Measurements from ENCODE around the gene NOTUM. TPM values are rescaled to one million over a fixed set of nuclear protein-coding genes. Genes with fewer than 3 reads are reported as not detected.

The NOTUM gene
- not detected in 2 replicates for total RNA-seq

DNA sequence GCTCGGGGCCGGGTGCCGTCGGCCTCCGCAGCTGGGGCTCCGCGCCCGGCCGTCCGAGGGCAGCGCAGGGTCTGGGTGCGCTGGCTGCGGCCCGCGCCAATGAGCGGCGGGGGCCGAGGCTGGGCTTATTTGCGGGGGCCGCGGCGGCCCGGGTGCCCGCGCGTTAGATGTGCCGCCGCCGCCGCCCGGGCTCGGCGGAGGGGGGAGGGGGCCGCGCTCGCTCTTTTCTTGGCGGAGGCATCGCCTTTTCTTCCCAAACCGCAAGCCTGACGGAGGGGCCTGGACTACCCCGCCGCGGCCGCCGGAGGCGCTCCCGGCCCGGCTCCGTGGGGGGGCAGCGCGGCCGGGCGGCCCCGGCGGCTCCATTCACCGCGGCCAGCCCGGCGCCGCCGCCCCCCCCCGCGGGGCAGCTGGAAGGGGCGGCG, at the start of gene NOTUM:
NOTUM (minus strand) TSS at position 101 of the 425 bp plus-strand sequence. CDS start 278 bp downstream, outside the sequence.

DNA sequence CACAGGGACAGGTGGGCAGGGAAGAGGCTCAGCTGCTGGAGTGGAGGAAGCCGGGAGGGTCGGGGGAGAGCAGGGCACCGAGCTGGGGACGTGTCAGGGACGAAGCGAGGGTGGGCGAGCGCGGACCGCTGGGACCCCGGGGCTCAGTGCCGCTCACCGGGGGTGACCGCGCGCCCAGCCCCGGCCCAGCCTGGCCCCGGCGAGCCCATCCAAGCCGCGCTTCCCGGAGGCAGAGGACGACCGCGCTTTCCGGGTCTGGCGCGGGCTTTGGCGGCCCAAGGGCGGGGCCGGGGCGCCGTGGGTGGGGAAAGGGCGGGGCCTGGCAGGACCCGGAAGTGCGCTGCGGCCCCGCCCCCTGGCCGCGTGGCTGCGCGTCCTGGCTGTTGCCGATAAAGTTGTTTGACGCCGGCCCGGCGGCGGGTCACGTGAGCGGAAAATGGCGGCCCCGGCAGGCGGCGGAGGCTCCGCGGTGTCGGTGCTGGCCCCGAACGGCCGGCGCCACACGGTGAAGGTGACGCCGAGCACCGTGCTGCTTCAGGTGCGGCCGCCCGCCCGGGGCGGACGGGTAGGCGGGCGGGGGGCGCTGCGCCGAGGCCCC, 16.3 kb upstream of the NOTUM start, which contains the start of gene ASPSCR1:
ASPSCR1 (plus strand) TSS at position 419 of the 598 bp plus-strand sequence; CDS start at position 437, 18 bp downstream.

DNA sequence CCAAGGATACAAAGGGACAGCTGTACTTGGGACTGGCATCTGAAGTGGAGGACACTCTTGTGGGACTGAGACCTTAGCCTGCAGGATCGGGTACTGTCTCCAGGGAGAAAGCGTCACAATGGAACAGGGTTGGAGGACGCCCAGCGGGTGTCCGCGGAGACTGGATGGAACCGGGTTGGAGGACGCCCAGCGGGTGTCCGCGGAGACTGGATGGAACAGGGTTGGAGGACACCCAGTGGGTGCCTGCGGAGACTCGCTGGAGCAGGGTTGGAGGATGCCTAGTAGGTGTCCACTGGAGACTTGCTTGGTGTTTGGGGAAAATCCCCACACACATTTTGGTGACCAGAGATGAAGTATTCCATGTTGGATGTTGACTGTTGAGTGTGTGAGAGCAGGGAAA, 13.8 kb downstream of the NOTUM start, which contains the start of gene MYADML2:
MYADML2 (minus strand) TSS at position 45 of the 400 bp plus-strand sequence. CDS start 5,492 bp downstream, outside the sequence.

DNA sequence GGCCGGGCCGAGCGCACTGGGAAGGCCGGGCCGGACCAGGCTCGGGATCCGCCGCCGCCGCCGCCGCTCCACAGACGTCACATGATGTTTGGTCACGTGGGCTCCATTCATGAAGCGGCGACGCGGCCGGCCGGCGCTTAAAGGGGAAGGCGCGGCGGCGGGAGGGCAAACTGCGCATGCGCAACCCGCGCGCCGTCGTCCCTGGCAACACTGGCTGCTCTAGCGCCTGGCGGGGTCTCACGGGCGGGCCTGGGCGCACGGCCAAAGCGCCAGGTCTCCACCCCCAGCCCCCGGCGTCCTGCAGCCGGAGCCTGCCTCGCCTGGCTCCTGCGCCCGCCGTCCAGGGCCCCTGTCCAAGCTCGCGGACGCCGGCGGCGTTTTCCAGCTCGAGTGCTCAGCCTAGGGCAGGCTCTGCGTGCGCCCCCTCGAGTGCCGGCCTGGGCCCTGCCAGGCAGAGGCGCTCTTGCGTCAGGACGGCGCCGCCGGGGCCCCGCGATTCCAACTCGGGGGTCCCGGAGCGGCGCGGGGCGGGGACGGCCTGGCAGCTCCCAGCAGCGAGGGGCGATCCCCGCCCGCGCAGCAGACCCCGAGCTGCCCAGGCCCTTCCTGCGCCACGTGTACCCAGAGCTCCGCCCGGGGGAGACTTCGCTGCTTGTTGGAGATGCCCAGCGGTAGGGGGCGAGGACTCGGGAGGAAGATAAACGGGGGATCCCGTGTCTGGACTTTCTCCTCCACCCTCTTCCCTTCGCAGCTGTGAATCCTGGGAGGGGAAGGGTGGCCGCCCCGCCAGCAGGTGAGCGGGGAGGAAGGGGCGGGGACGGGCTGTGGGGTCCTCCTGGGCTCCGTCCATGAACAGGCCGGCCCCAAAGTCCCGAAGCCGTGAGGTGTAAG, 33.1 kb downstream of the NOTUM start, which contains the start of gene MAFG:
MAFG (minus strand) TSS at position 83 of the 891 bp plus-strand sequence. CDS start 4,550 bp downstream, outside the sequence.

DNA sequence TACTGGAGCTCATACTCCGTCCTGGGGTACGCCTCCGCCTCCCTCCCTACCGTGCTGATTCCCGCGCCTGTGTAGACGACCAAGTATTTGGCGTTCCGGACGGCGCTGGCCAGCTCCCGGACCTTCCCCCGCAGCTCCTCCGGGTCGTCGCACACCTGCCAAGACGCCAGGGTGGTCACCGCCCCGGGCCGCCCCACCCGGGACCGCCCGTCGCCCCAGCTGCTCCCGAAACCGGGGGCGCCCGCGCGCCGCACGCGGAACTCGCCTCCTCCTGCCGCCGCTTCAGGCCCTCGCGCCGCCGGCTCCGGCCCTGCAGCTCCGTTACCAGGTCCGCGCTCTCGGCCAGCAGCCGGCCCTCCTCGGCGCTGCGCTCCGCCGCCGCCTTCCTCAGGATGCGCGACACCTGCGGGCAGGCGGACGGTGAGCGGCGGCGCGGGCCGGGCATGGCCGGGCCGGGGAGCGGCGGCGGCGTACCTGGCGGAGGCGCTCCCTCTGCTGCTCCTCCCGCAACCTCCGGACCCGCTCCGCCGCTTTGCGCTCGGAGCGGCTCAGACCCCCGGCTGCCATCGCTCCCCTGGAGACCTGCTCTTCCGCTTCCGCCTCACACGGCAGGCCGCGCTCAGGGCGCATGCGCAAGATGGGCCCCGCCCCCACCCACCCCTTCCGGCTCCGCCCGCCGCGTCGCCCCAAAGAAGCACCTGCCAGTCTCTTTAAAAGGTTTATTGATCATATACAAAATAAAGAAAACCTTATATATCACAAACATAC, 43.2 kb downstream of the NOTUM start, which contains the start of gene SIRT7:
SIRT7 (minus strand) TSS at position 612 of the 768 bp plus-strand sequence; CDS start at position 567, 45 bp downstream.

DNA sequence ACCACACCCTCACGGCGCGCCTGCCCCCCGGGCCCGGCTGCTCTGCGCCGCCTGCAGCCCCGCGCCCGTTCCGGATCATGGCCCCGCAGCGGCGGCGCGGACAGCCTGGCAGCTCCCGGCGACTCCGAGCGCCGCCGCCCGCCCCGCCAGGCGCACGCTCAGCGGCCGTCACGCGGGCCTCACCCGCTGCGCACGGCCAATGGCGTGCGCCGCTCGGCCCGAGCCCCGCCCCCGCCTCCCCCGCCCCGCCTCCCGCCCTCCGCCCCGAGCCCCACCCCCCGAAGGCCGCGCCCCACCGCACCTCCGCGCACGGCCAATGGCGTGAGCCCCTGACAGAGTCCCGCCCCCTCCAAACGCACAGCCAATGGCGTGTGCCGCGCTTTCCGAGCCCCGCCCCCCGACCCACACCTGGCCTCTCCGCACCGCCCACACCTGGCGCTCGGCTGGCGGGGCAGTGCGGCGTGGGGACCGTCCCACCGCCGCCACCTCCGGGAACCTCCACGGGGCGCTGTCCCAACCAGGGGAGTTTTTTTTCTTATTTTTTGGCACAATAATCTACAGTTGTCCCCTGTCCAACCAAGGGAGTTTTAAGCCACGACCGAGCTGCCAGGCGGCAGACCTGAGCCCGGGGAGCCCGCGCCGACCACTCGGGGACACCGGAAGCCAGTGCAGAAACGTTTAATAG, 49.6 kb downstream of the NOTUM start, which contains the start of gene PCYT2:
PCYT2 (minus strand) TSS at position 123 of the 685 bp plus-strand sequence; CDS start at position 79, 44 bp downstream.

Other genes with a start within 250 kb of the NOTUM start
- gene SLC25A10, start 248.9 kb downstream of the NOTUM start, total RNA-seq, result 9.4 and 19.5 TPM in 2 replicates
- gene GCGR, start 157.0 kb downstream of the NOTUM start, total RNA-seq, result not detected in 2 replicates
- 66.7 and 93.8 TPM in 2 replicates for gene MCRIP1, start 127.9 kb downstream of the NOTUM start, total RNA-seq
- gene PPP1R27, start 126.1 kb downstream of the NOTUM start, total RNA-seq, result not detected in 2 replicates
- 1,203 and 2,037 TPM in 2 replicates for gene P4HB, start 100.7 kb downstream of the NOTUM start, total RNA-seq
- gene ARHGDIA, start 89.8 kb downstream of the NOTUM start, total RNA-seq, result 82.1 and 158 TPM in 2 replicates
- 87.2 and 113 TPM in 2 replicates for gene ALYREF, start 69.6 kb downstream of the NOTUM start, total RNA-seq
- gene ANAPC11, start 69.5 kb downstream of the NOTUM start, total RNA-seq, result 128 and 147 TPM in 2 replicates
- gene NPB, start 58.9 kb downstream of the NOTUM start, total RNA-seq, result 0.33 and 0.39 TPM in 2 replicates
- gene PCYT2, start 49.8 kb downstream of the NOTUM start, total RNA-seq, result 22.0 and 51.3 TPM in 2 replicates
- gene SIRT7, start 43.0 kb downstream of the NOTUM start, total RNA-seq, result 27.1 and 38.8 TPM in 2 replicates
- gene MAFG, start 33.5 kb downstream of the NOTUM start, total RNA-seq, result 5.9 and 11.4 TPM in 2 replicates
- 99.3 and 195 TPM in 2 replicates for gene PYCR1, start 23.9 kb downstream of the NOTUM start, total RNA-seq
- not detected in 2 replicates for gene MYADML2, start 14.0 kb downstream of the NOTUM start, total RNA-seq
- gene ASPSCR1, start 16.4 kb upstream of the NOTUM start, total RNA-seq, result 21.0 and 25.9 TPM in 2 replicates
- gene CENPX, start 61.7 kb upstream of the NOTUM start, total RNA-seq, result 13.7 and 40.7 TPM in 2 replicates
- gene LRRC45, start 62.1 kb upstream of the NOTUM start, total RNA-seq, result 13.0 and 18.0 TPM in 2 replicates
- gene RAC3, start 70.5 kb upstream of the NOTUM start, total RNA-seq, result 19.3 and 31.4 TPM in 2 replicates
- gene DCXR, start 76.5 kb upstream of the NOTUM start, total RNA-seq, result 67.1 and 71.8 TPM in 2 replicates
- 33.0 and 46.5 TPM in 2 replicates for gene RFNG, start 90.6 kb upstream of the NOTUM start, total RNA-seq
- gene GPS1, start 90.7 kb upstream of the NOTUM start, total RNA-seq, result 87.2 and 180 TPM in 2 replicates
- 54.2 and 70.5 TPM in 2 replicates for gene DUS1L, start 104.6 kb upstream of the NOTUM start, total RNA-seq
- 67.1 and 186 TPM in 2 replicates for gene FASN, start 137.0 kb upstream of the NOTUM start, total RNA-seq

Data from placental epithelial cell (primary cell).